ENCODE data around the gene AFAP1L2. TPM values are rescaled to one million over a fixed set of nuclear protein-coding genes. Genes with fewer than 3 reads are reported as not detected.

Gene AFAP1L2
- total and polyA plus RNA-seq, 2 donors (not counting 1 experiment from before 2014, with no cell fraction given): 4.7 to 4.9 TPM

DNA sequence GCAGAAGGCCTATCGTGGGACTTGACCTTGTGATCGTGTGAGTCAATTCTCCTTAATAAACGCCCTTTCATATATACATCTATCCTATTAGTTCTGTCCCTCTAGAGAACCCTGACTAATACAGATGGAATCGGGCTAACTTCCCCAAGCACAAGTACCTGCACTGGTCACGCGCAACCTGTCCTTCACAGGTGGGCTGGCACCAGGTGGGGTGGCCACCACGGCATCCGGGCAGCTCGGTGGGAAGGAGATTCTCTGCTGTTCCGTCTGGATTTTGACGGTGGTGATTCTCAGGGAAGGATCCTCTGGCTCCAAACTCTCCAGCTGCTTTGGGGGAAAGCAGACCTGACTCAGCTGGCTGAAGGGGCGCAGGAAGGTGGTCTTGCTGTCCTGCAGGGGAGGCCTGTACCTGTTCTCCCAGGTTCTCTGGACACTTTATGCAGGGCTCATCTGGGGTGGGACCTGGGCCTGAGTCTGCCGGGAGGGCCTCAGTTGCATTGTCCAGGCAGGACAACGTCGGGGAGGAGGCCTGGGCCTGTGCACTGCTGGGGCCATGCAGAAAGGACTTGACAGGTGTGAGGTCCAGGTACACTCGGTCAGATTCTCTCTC lies 104.2 kb downstream of the AFAP1L2 start:
- Histone ChIP-seq H3K27ac (ENCODE audit: low read length in 2 of 2) (no peak overlapping the region), H3K4me2 (replicated peaks; ENCODE audit: low read depth, low read length, poor library complexity, severe bottlenecking) (no peak overlapping the region), H3K9me3 (ENCODE audit: control extremely low read depth in 1 of 3, control insufficient read depth in 2 of 3, insufficient read depth in 1 of 3, low read length in 2 of 3) (peaks cover 1 to 14% (median 13%) of the 10 kb centered on the region in 3 donors), H3K4me3 (ENCODE audit: control extremely low read depth in 1 of 5, extremely low read depth in 1 of 5, insufficient read depth in 1 of 5, low read depth in 2 of 5, low read length in 4 of 5) (no peak overlapping the region), H3K79me2 (ENCODE audit: control insufficient read depth, insufficient read depth, low read length) (no peaks in the 10 kb centered on the region), H2AFZ (ENCODE audit: insufficient read depth, low read depth, low read length, poor library complexity, severe bottlenecking) (no peak overlapping the region), H3K4me1 (ENCODE audit: control insufficient read depth in 2 of 2, insufficient read depth in 2 of 2, low read length in 2 of 2) (peaks cover 0 to 10% of the 10 kb centered on the region in 2 donors), H3K9ac (ENCODE audit: low read length) (no peak overlapping the region), H3K27me3 (replicated peaks in 1 of 4; ENCODE audit: control extremely low read depth in 1 of 4, control insufficient read depth in 3 of 4, insufficient read depth in 4 of 4, low read length in 3 of 4) (no peaks in the 10 kb centered on the region), H3K36me3 (replicated peaks in 1 of 2; ENCODE audit: control extremely low read depth in 1 of 2, control insufficient read depth in 1 of 2, extremely low read depth in 1 of 2, insufficient read depth in 2 of 2, low read length in 1 of 2) (peaks cover 0 to 33% of the 10 kb centered on the region in 2 experiments), H4K20me1 (ENCODE audit: control insufficient read depth, insufficient read depth, low read length, poor library complexity, severe bottlenecking) (no peaks in the 10 kb centered on the region)
- no peak for ATAC-seq (ENCODE audit: low read depth)
- no peak for TF ChIP-seq EZH2 (IDR thresholded peaks at IDR 0.05; ENCODE audit: borderline replicate concordance, insufficient read depth, low read depth, low read length, poor library complexity, severe bottlenecking)
- no peak for TF ChIP-seq CTCF (IDR thresholded peaks at IDR 0.05)
- 98% methylated on average over 15 of the region's 16 CpGs for WGBS (ENCODE audit: insufficient coverage)
- peaks cover 12% of the 10 kb centered on the region for H3K9me3 Mint-ChIP-seq (ENCODE audit: insufficient read depth)
- intact Hi-C loops (cut with micrococcal nuclease): loop anchor here (10.0 kb wide), 1 partner anchor 135 kb away; no protein-coding TSS in a partner anchor
- CTCF ChIA-PET: interaction anchor here (0.6 to 3.0 kb wide), 4 partner anchors 9 to 485 kb away, joined by 3 to 10 read pairs (median 3); no protein-coding TSS in a partner anchor
- H3K4me3 Mint-ChIP-seq: no peak overlapping the region
- POLR2A ChIA-PET: no interaction called here
- peaks cover 13% of the 10 kb centered on the region for H3K4me1 Mint-ChIP-seq
- H3K27ac Mint-ChIP-seq: no peak overlapping the region
- H3K27me3 Mint-ChIP-seq: no peaks in the 10 kb centered on the region
- no peak for DNase-seq

- H3K79me2 ChIP-seq (ENCODE audit: control insufficient read depth, insufficient read depth, low read length): no peaks in the 10 kb centered on the region
- H3K4me3 Mint-ChIP-seq: no peak overlapping the region
- ChIA-PET CTCF (interaction anchor here (3.0 kb wide), 1 partner anchor 488 kb away, joined by 10 read pairs; no protein-coding TSS in a partner anchor), POLR2A (no interaction called here)
- TF ChIP-seq EZH2 (IDR thresholded peaks at IDR 0.05; ENCODE audit: borderline replicate concordance, insufficient read depth, low read depth, low read length, poor library complexity, severe bottlenecking): no peak
- no peak for TF ChIP-seq CTCF (IDR thresholded peaks at IDR 0.05)
- no peaks in the 10 kb centered on the region for H3K27me3 Mint-ChIP-seq
- 94% methylated on average over 14 of the region's 14 CpGs for WGBS (ENCODE audit: insufficient coverage)
- no peaks in the 10 kb centered on the region for H3K4me1 ChIP-seq (ENCODE audit: control insufficient read depth in 2 of 2, insufficient read depth in 2 of 2, low read length in 2 of 2)
- ATAC-seq (ENCODE audit: low read depth) (no peak), DNase-seq (no peak)
- H3K4me1 Mint-ChIP-seq: no peaks in the 10 kb centered on the region
- intact Hi-C loops (cut with micrococcal nuclease): no loop called here
- H3K36me3 ChIP-seq (replicated peaks in 1 of 2; ENCODE audit: control extremely low read depth in 1 of 2, control insufficient read depth in 1 of 2, extremely low read depth in 1 of 2, insufficient read depth in 2 of 2, low read length in 1 of 2): peaks cover 0 to 34% of the 10 kb centered on the region in 2 experiments
- no peaks in the 10 kb centered on the region for H3K27me3 ChIP-seq (replicated peaks in 1 of 4; ENCODE audit: control extremely low read depth in 1 of 4, control insufficient read depth in 3 of 4, insufficient read depth in 4 of 4, low read length in 3 of 4)
- H3K4me2 ChIP-seq (replicated peaks; ENCODE audit: low read depth, low read length, poor library complexity, severe bottlenecking): no peak overlapping the region
- H3K27ac ChIP-seq (ENCODE audit: low read length in 2 of 2): no peak overlapping the region
- peaks cover 12% of the 10 kb centered on the region for H3K9me3 Mint-ChIP-seq (ENCODE audit: insufficient read depth)
- no peak overlapping the region for H2AFZ ChIP-seq (ENCODE audit: insufficient read depth, low read depth, low read length, poor library complexity, severe bottlenecking)
- H3K9me3 ChIP-seq (ENCODE audit: control extremely low read depth in 1 of 3, control insufficient read depth in 2 of 3, insufficient read depth in 1 of 3, low read length in 2 of 3): peaks cover 1 to 18% (median 13%) of the 10 kb centered on the region in 3 donors
- H3K4me3 ChIP-seq (ENCODE audit: control extremely low read depth in 1 of 5, extremely low read depth in 1 of 5, insufficient read depth in 1 of 5, low read depth in 2 of 5, low read length in 4 of 5): no peak overlapping the region
- H3K27ac Mint-ChIP-seq: no peak overlapping the region
- H4K20me1 ChIP-seq (ENCODE audit: control insufficient read depth, insufficient read depth, low read length, poor library complexity, severe bottlenecking): no peaks in the 10 kb centered on the region
- H3K9ac ChIP-seq (ENCODE audit: low read length): no peak overlapping the region
These were observed 107.1 kb downstream of the AFAP1L2 start for GRCh38 chr10:114297136-114297705.
